Stimulated activated CD8-positive, alpha-beta memory T cell treated with anti-CD3 and anti-CD28 coated beads, Interleukin-4, amount 100 ng/mL, for 4 hours (primary cell): Measurements from ENCODE around the gene EXOG.
A peak's percentile ranks its signal among the peaks of the same experiment; 100 is the strongest.

ENCODE experiments used
- DNase-seq, 2 donors: peaks; one replicate each; pipeline ENCODE4 v3.0.0-alpha.2; 2020; ENCODE audit warnings: low read depth in 2 of 2, low spot score in 1 of 2

Gene EXOG

GRCh38 chr3:38472342-38472741, 23.8 kb upstream of the EXOG start:
- no peak for DNase-seq

- no peak for DNase-seq
Measured at GRCh38 chr3:38473229-38473628, 22.9 kb upstream of the EXOG start.

GRCh38 chr3:38474928-38475605, 21.1 kb upstream of the EXOG start:
- DNase-seq = no peak

DNA sequence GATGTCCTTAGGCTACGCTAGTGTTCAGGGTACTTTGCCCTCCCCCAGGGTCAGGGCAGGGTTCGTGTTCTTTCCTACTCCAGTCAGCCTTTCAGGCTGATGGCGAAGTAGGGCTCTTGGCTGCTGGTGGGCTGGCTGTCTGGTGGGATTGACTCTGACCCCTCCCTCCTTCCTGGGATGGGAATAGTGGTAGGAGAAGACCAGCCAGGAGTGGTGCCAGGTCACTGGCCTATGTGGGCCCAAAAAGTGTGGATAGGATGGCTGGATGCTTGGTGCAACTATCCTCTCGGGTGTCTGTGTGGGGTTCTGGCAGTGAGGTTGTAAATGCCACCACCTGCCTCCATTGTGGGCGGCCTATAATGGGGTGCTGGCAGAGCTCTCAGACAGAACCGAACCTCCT, 20.4 kb upstream of the EXOG start:
- no peak for DNase-seq

GRCh38 chr3:38476157-38476756, 19.9 kb upstream of the EXOG start:
- no peak for DNase-seq

DNA sequence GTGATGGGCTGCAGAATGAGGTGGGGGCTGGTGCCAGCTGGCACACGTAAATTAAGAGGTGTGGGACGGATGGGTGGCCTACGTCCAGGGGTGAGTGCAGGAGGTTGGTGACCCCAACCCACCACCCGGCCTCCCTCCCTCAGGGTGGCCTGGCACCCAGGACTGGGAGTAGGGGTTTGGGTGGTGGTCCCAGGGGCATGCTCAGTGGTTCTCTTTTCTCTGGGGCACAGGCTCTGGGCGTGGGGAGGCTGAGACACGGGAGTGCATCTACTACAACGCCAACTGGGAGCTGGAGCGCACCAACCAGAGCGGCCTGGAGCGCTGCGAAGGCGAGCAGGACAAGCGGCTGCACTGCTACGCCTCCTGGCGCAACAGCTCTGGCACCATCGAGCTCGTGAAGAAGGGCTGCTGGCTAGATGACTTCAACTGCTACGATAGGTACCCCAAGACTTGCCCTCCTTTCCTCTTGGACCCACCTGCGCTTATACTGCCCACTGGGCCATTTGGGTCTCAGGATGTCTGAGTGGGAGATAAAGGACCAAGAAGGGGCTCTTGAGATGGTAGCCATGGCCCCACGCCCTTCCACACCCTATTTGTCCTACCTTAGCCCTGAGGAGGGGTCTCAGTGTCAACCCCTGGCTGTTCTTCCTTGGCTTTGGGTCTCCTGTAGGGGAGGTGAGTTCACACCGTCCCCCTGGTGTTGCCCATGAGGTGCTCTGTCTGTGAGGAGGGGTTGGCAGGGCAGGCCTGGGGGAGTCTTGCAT, 18.9 kb upstream of the EXOG start:
- no peak for DNase-seq

GRCh38 chr3:38477839-38478450, 18.2 kb upstream of the EXOG start:
- no peak for DNase-seq

DNA sequence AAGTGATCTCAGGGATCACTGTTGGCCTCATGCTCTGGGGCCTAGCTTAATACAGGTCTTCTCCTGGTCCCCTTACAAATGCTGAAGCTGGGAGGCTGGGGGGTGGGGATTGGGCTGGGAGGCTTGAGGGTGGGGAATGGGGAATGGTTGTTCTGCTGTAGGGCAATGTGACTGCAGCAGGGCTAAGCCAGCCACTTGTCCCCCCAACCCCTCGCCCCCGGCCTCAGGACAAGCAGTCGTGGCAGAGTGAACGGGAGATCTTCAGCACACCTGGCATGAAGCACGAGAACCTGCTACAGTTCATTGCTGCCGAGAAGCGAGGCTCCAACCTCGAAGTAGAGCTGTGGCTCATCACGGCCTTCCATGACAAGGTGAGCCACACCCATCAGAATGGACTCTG, 17.2 kb upstream of the EXOG start:
- DNase-seq = no peak

- DNase-seq = peak in 1 of 2 donors; percentile 11
Measured at GRCh38 chr3:38479431-38480092, 16.6 kb upstream of the EXOG start.

- DNase-seq = no peak
Measured at GRCh38 chr3:38480093-38480445, 16.1 kb upstream of the EXOG start.

DNA sequence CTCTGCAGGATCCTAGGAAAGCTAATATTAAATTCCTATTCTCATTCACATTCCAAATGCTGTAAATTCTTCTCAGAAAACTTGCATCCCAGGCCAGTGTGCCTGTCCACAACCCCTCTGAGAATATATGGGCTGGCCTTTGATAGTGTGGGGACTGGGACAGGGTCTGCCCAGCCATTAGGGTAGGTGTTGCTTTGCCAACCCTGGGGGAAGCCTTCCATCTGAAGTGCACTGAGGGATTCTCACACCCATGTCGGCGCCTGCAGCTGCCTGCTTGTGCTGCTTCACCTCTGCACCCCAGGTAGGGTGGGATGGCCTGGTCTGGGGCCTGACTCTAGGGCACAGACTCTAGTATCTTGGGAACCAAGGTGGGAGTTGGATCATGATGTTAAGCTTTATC, 15.2 kb upstream of the EXOG start:
- no peak for DNase-seq

DNA sequence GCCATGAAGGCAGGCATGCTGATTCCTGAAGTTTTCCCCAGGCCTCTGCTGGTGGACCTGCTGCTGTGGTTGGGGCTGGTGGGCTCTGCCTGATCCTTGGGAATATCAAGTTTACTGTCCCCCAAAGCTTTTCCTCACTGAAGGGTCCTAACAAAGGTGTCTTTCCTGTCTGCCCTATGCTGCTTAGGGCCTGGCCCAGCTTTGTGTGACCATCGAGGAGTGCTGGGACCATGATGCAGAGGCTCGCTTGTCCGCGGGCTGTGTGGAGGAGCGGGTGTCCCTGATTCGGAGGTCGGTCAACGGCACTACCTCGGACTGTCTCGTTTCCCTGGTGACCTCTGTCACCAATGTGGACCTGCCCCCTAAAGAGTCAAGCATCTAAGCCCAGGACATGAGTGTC, 13.2 kb upstream of the EXOG start:
- DNase-seq = no peak

DNA sequence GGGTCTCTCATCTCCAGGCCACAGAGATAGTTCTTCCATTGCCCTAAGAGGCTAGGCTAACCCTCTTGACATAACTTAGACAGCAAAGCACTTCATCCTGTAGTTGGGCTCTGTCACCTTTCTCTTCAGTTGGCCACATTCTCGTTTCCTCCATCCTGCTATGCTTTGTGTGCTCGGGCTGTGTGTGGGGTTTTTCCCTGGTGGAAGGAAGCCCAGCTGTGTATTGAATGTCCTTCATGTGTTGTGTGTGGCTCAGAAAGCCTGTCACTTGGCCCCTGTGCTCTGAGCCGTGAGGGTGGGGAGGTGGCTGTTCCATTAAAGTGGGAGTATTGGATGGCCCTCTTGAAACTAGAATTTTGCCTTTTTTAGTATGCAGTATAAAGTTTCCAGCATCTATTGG, 8.8 kb upstream of the EXOG start:
- DNase-seq = no peak

GRCh38 chr3:38488949-38489348, 7.2 kb upstream of the EXOG start:
- no peak for DNase-seq

- DNase-seq = no peak
Measured at GRCh38 chr3:38489766-38490165, 6.4 kb upstream of the EXOG start.

DNA sequence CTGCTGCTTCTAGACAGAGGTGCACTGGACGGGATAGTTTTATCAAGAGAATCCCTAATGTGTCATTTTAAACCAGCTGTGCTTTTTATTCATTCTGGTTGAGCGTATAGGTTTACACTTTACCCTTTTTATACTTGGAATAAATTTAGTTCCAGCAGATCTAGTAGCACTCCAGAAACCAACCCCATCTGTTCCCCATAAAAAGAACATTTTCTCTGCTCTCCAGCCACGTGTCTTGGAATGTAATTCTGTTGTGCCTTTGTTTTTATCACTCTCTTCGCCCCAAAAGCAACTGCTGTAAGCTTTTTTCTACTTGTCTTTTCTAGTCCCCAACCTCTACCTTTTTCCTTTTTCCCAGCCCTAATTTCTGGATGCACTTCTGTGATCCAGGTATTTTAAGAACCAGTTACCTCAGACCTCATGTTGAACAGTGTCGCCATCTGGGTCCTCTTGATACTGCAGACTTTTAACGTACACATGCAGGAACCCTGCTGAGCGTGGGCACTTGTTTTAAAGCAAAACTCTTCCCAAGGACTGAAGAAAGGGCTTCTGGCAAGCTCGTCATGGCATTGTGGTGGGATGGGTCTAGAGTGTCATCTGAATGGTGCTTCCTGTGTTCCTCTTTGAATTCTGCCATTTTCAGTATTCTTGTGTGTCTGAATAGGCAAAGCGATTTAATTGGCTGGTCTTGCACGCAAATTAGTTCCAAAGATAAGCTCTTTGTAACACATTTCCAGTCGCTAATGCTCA, 5.7 kb upstream of the EXOG start:
- no peak for DNase-seq

GRCh38 chr3:38491215-38491614, 4.9 kb upstream of the EXOG start:
- no peak for DNase-seq

GRCh38 chr3:38493031-38493430, 3.1 kb upstream of the EXOG start:
- DNase-seq = no peak

- DNase-seq = no peak
Measured at GRCh38 chr3:38497031-38497430, 891 bp downstream of the EXOG start.

DNA sequence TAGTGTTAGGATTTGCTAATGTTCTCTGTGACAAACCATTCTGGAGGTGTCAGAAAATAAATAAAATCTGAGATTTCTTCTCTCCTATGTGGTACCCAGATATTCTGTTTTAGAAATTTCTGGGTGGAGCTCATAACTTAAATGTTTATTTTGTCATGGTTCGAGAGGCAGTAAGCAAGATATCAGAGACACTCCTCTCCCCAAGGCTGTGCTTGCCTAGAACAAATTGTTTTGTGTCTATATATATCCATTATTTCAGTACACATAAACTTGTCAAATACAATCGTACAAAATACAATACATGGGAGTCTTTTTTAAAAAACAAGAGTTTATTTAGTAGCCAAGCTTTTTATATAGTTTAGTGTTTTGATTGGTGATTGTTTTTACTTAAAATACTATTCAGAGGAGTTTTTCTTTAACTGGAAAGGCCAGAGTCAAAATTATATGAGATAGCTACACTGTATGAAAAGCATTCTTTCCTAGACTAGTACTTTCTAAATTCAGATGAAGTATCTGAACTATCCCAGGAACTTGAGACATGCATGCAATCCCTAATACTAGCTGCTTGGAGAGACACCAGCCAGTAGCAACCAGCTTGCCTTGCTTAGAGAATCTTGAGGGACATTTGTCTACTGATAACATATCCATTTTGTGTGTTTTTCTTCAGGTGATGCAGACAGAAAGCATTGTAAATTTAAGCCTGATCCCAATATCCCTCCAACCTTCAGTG, 4.7 kb downstream of the EXOG start:
- no peak for DNase-seq
